Heart left ventricle (tissue), 16 donors: ENCODE results near the gene LAMC3. TPM values are rescaled to one million over a fixed set of nuclear protein-coding genes. Genes with fewer than 3 reads are reported as not detected.

Experiments used
- ATAC-seq, 4 donors: fragments of 200-7000 bp; cut with Tn5 transposase; one replicate each; pipeline ENCODE4 v1.9.1; 2020 to 2022; ENCODE audit warnings: moderate library complexity in 4 of 4, mild to moderate bottlenecking in 3 of 4, moderate number of reproducible peaks in 1 of 4
- DNase-seq, 5 donors: peaks; one replicate each; pipeline ENCODE4 v3.0.0-alpha.2; 2020
- H3K27ac ChIP-seq, 12 donors: fragments of 200-600 bp; sonication (generic) in 4 of 12; one replicate each; pipeline versions ENCODE4 v1.5.0 to v1.8.0; 2016 to 2022; ENCODE audit warnings: mild to moderate bottlenecking in 2 of 12
- H3K27me3 ChIP-seq, 9 donors: fragments of 200-600 bp; sonication (generic) in 2 of 9; one replicate each; pipeline versions ENCODE4 v1.5.1 to v1.8.0; 2016 to 2022; ENCODE audit warnings: mild to moderate bottlenecking in 3 of 9
- H3K36me3 ChIP-seq, 9 donors: fragments of 200-600 bp; sonication (generic) in 2 of 9; one replicate each; pipeline versions ENCODE4 v1.5.0 to v1.8.0; 2018 to 2022; ENCODE audit warnings: mild to moderate bottlenecking in 2 of 9
- H3K4me1 ChIP-seq, 12 donors: fragments of 200-600 bp; sonication (generic) in 4 of 12; one replicate each; pipeline versions ENCODE4 v1.5.0 to v1.8.0; 2016 to 2022; ENCODE audit warnings: mild to moderate bottlenecking in 3 of 12
- H3K4me3 ChIP-seq, 12 donors: fragments of 200-600 bp; sonication (generic) in 4 of 12; one replicate each; pipeline versions ENCODE4 v1.5.0 to v1.8.0; 2017 to 2022; ENCODE audit warnings: mild to moderate bottlenecking in 9 of 12, moderate library complexity in 4 of 12
- H3K9me3 ChIP-seq, 12 donors: fragments of 200-600 bp; sonication (generic) in 4 of 12; one replicate each; pipeline versions ENCODE4 v1.5.0 to v1.8.0; 2016 to 2022; ENCODE audit warnings: mild to moderate bottlenecking in 1 of 12
- POLR2A ChIP-seq, 2 donors: fragments of 450-650 bp; IDR thresholded peaks; one replicate each; pipeline ENCODE4 v1.6.1; 2017; ENCODE audit warnings: antibody characterized with exemption in 2 of 2, mild to moderate bottlenecking in 2 of 2, moderate library complexity in 2 of 2
- WGBS, 4 donors: extraction: QIAGEN DNeasy Blood & Tissue Kit in 2 of 4; methylation state at CpG; one replicate each; pipeline versions ENCODE4 v1.1.5 to v1.1.7; 2013 to 2018; 5-methylcytosine and 5-hydroxymethylcytosine counted together
- intact Hi-C, 10 donors: fragments of 100-400 bp; cut with DNase I; formaldehyde crosslinking; loops; one replicate each; pipeline versions ENCODE4 v1.11.1 to v1.14.2; 2022
- polyA plus RNA-seq, 2 donors: library from polyadenylated mRNA; stranded (reverse); fragments of 200-250 nt; gene quantifications; one replicate each; pipeline ENCODE4 v1.2.3, GENCODE V29; 2013
- total RNA-seq, 9 donors: library from RNA; depleted of rRNA in 2 of 9; stranded (reverse); fragments of >200 nt in 2 of 9; fragmentation: NEBNext Ultra II Directional in 3 of 9; extraction: Animal tissue kit (Norgen Biotek cat#: 25700) in 3 of 9; gene quantifications; one replicate each; pipeline versions ENCODE4 v1.1.0 to v1.2.4, GENCODE V29; 2016 to 2023
- TF ChIP-seq, protein P1 (sequence below), 12 donors: fragments of 200-600 bp; sonication (generic) in 4 of 12; IDR thresholded peaks; one replicate each; pipeline versions ENCODE4 v1.5.0 to v1.8.0; 2018 to 2022; ENCODE audit warnings: antibody characterized with exemption in 12 of 12, mild to moderate bottlenecking in 5 of 12
- donor health status: ischemic (EF 13 %, LVEDD 7.1; RV severe dilation, severe dysfunction).
- donor health status: healthy with polysubstance abuse.
- donor health status: DM: no; HTN: yes; CAD: no.
- donor health status: DM: no; HTN: no; CAD: no.
- donor health status: ischemic (EF 25% LVEDD 6.9; RV normal size, moderate dysfunction).
- donor health status: ischemic (EF 25% LVEDD 5.7; RV mildly dilated, moderate dysfunction).
- donor health status: healthy.
- donor health status: DM: yes; HTN: yes; CAD: no.
- donor health status: ischemic (EF 35%, LVEDD 5.7; RV mildly dilated, moderate dysfunction).
- donor health status: nonischemic (EF 11% LVEDD 7.7; RV severe dilation, severe dysfunction).
- donor health status: DM: yes; HTN: yes; CAD: no.
- donor health status: PGD.
- donor health status: ischemic (EF 29% LVEDD 5.4; RV normal size, mild dysfunction).
- donor health status: nonischemic (EF 23%, LVEDD 6.1; RV moderate dilation, normal function).

Gene LAMC3
- total and polyA plus RNA-seq, 11 donors, result 0.11 to 1.8 (median 0.67) TPM

DNA sequence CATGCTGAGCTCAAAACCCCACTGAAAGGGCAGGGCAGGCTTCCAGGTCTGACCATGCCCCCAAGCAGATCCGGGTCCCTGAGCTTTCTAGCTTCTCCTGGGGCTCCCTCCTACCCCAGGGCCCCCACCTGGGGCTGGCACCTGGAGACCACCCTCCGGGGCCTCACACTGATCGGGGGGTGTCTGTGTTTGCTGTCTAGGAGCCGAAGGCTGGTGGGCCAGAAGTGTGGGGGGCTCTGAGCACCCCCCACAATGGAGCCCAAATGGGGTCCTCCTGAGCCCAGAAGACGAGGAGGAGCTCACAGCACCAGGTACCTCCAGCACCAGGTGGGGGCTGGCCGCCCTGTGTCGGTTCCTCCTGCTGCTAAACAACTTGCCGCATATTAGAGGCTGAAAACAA, 39.8 kb downstream of the LAMC3 start:
- H3K36me3 ChIP-seq, result no peaks in the 10 kb centered on the region
- peaks cover 0 to 6% (median 0%) of the 10 kb centered on the region in 12 donors for H3K4me1 ChIP-seq
- H3K9me3 ChIP-seq, result no peaks in the 10 kb centered on the region
- H3K4me3 ChIP-seq, result no peak overlapping the region
- DNase-seq, result no peak
- intact Hi-C loops, result loop anchor here in 9 of 10 donors (5.0 to 10.0 kb wide), 7 partner anchors 107 to 347 kb away; no protein-coding TSS in a partner anchor
- H3K27ac ChIP-seq, result no peak overlapping the region
- H3K27me3 ChIP-seq, result peaks cover 0 to 10% (median 0%) of the 10 kb centered on the region in 9 donors
- TF ChIP-seq POLR2A (IDR thresholded peaks at IDR 0.05), result no peak
- TF ChIP-seq, protein P1, sequence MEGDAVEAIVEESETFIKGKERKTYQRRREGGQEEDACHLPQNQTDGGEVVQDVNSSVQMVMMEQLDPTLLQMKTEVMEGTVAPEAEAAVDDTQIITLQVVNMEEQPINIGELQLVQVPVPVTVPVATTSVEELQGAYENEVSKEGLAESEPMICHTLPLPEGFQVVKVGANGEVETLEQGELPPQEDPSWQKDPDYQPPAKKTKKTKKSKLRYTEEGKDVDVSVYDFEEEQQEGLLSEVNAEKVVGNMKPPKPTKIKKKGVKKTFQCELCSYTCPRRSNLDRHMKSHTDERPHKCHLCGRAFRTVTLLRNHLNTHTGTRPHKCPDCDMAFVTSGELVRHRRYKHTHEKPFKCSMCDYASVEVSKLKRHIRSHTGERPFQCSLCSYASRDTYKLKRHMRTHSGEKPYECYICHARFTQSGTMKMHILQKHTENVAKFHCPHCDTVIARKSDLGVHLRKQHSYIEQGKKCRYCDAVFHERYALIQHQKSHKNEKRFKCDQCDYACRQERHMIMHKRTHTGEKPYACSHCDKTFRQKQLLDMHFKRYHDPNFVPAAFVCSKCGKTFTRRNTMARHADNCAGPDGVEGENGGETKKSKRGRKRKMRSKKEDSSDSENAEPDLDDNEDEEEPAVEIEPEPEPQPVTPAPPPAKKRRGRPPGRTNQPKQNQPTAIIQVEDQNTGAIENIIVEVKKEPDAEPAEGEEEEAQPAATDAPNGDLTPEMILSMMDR (IDR thresholded peaks at IDR 0.05), result no peak
- no peak for ATAC-seq
- WGBS, 4 donors, result 90 to 96% (median 94%) methylated on average over 6 to 8 of the region's 8 CpGs

DNA sequence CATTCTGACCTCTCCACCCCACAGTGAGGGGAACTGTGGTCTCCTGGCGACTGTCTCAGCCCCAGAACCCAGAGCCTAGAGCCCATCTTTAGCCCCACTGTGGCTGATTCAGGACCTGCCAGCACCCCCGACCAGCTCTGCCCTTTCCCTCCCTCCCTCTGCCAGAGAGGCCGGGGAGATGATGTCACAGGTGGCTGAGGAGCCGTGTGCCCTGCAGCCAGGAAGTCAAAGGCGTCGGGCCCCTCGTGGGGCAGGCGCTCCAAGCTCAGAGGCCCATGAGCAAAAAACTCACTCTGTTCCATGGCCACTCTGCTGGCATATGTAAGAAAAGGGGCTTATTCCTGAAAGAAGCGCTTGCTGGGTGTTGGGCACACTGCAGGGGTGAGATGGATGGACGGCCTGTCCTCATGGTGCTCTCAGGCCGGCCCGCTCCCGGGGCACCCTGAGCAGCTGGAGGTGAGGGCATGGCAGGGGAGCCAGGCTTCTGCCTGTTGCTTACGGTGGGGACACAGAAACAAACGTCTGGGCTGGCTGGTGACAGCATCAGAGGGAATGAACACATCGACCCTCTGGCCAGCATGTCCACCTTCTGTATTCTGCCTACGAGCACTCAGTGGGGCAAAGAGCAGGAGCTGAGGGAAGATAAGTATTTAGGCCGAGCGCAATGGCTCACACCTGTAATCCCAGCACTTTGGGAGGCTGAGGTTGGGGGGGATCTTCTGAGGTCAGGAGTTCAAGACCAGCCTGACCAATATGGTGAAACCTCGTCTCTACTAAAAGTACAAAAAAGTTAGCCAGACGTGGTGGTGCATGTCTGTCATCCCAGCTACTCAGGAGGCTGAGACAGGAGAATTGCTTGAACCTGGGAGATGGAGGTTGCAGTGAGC, 41.1 kb downstream of the LAMC3 start:
- intact Hi-C loops, result loop anchor here in 9 of 10 donors (5.0 to 10.0 kb wide), 9 partner anchors 75 to 348 kb away; partner anchors contain the start of gene NUP214 (in 1 of the 9)
- no peak for ATAC-seq
- Histone ChIP-seq H3K4me3 (no peak overlapping the region), H3K27ac (no peak overlapping the region), H3K4me1 (peaks cover 0 to 6% (median 0%) of the 10 kb centered on the region in 12 donors), H3K27me3 (peaks cover 0 to 10% (median 0%) of the 10 kb centered on the region in 9 donors), H3K36me3 (no peaks in the 10 kb centered on the region), H3K9me3 (no peaks in the 10 kb centered on the region)
- no peak for TF ChIP-seq POLR2A (IDR thresholded peaks at IDR 0.05)
- TF ChIP-seq, protein P1 (IDR thresholded peaks at IDR 0.05), result no peak
- DNase-seq, result no peak
- 71 to 77% (median 72%) methylated on average over 21 of the region's 21 CpGs for WGBS, 4 donors

DNA sequence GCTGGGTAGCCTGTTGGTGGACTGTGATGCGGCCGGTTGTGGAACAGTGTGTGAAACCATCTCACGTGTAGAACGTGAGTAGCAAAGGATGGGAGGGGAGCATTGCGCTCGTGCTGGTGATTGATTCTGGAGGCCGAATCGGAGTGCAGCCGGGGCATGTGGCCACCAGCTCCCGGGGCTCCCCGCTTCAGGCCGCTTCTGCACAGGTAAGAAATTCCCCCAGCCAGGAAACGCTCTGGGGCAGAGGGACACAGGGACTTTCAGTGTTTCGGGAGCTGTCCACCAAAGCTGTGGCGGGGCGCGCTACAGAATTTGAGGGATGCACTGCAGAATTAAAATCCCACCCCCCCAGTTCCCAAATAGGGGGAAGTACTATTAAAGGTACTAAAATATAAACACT, 41.9 kb downstream of the LAMC3 start:
- Histone ChIP-seq H3K36me3 (no peaks in the 10 kb centered on the region), H3K4me1 (peaks cover 0 to 6% (median 0%) of the 10 kb centered on the region in 12 donors), H3K27me3 (peaks cover 0 to 10% (median 0%) of the 10 kb centered on the region in 9 donors), H3K27ac (no peak overlapping the region), H3K9me3 (no peaks in the 10 kb centered on the region), H3K4me3 (no peak overlapping the region)
- ATAC-seq, result no peak
- TF ChIP-seq, protein P1 (IDR thresholded peaks at IDR 0.05), result no peak
- TF ChIP-seq POLR2A (IDR thresholded peaks at IDR 0.05), result no peak
- WGBS, 4 donors, result 86 to 93% (median 92%) methylated on average over 17 of the region's 17 CpGs
- no peak for DNase-seq
- intact Hi-C loops, result loop anchor here in 4 of 10 donors (10.0 kb wide), 2 partner anchors 74 to 284 kb away; partner anchors contain the start of gene NUP214 (in 1 of the 4)
